Endothelial cell of umbilical vein (primary cell): ENCODE results near the gene ITPKC. TPM values are rescaled to one million over a fixed set of nuclear protein-coding genes. Genes with fewer than 3 reads are reported as not detected.

Experiments used
- BruUV-seq: library from RNA; stranded (reverse); fragments of 400-500 nt; replicated peaks from 2 replicates; lab custom pipeline; 2021; lab: Mats Ljungman, UMichigan
- CTCF ChIA-PET: fragments of 300-600, 350-600 bp; sonication (Branson Sonifier 250); formaldehyde crosslinking; loops from one replicate; lab custom pipeline; 2021; ENCODE audit warnings: antibody characterized with exemption, inconsistent platforms; lab: Charles Lee
- POLR2A ChIA-PET: fragments of 300-600, 350-600 bp; sonication (Branson Sonifier 250); formaldehyde crosslinking; loops from one replicate; lab custom pipeline; 2021; ENCODE audit warnings: antibody characterized with exemption, inconsistent platforms; lab: Charles Lee
- DNase-seq: peaks from one replicate; pipeline ENCODE4 v3.0.0-alpha.2; 2011; ENCODE audit warnings: low read depth, low spot score
- FAIRE-seq: peaks from 2 replicates; lab custom pipeline; 2011; peaks lifted over from hg19 to GRCh38; lab: Jason Lieb, UNC
- H2AFZ ChIP-seq: 2 replicates; pipeline ENCODE4 v1.6.0; 2012; ENCODE audit warnings: low read depth, low read length, control low read depth, inconsistent platforms
- H3K27ac ChIP-seq: 2 replicates; pipeline ENCODE4 v1.5.1; 2011; ENCODE audit warnings: low read depth, mild to moderate bottlenecking, control low read depth, low read length, moderate library complexity; ENCODE audit not compliant: insufficient read depth
- H3K27me3 ChIP-seq, 2 experiments: 2 replicates each; pipeline versions ENCODE4 v1.6.0 to v1.6.1; 2011; ENCODE audit warnings: low read length in 2 of 2, mixed read lengths in 1 of 2; ENCODE audit not compliant: control insufficient read depth in 2 of 2, insufficient read depth in 2 of 2
- H3K36me3 ChIP-seq, 2 experiments: 2 replicates in 1 of 2; 3 replicates in 1 of 2; pipeline ENCODE4 v1.5.1; 2011; ENCODE audit warnings: low read length in 2 of 2, mild to moderate bottlenecking in 1 of 2, moderate library complexity in 1 of 2; ENCODE audit not compliant: control insufficient read depth in 2 of 2, insufficient read depth in 2 of 2; ENCODE audit errors: extremely low read depth in 1 of 2
- H3K4me1 ChIP-seq: 3 replicates; pipeline ENCODE4 v1.5.1; 2011; ENCODE audit warnings: mild to moderate bottlenecking, low read length; ENCODE audit not compliant: control insufficient read depth, insufficient read depth; ENCODE audit errors: extremely low read depth
- H3K4me2 ChIP-seq: 2 replicates; pipeline ENCODE4 v1.6.1; 2011; ENCODE audit warnings: low read length, control low read depth, mixed read lengths; ENCODE audit not compliant: insufficient read depth
- H3K4me3 ChIP-seq, 3 experiments: fragments of 200-600 bp in 1 of 3; sonication (generic), shearing (Covaris generic) in 1 of 3; replicated peaks in 1 of 3; 2 replicates each; pipeline ENCODE4 v1.5.1; 2011 to 2016; ENCODE audit warnings: control low read depth in 3 of 3, low read length in 3 of 3, mild to moderate bottlenecking in 2 of 3, inconsistent platforms in 1 of 3, low read depth in 1 of 3, moderate library complexity in 1 of 3; ENCODE audit not compliant: insufficient read depth in 1 of 3
- H3K79me2 ChIP-seq: 2 replicates; pipeline ENCODE4 v1.6.0; 2012; ENCODE audit warnings: low read length, inconsistent platforms; ENCODE audit not compliant: control insufficient read depth, insufficient read depth
- H3K9ac ChIP-seq: replicated peaks from 2 replicates; pipeline ENCODE3; 2011; ENCODE audit warnings: low read length, control low read depth; ENCODE audit not compliant: insufficient read depth; ENCODE audit errors: extremely low read depth
- H3K9me1 ChIP-seq: replicated peaks from 3 replicates; pipeline ENCODE4 v1.6.0; 2011; ENCODE audit warnings: mild to moderate bottlenecking, low read length; ENCODE audit not compliant: control insufficient read depth, insufficient read depth; ENCODE audit errors: extremely low read depth
- H3K9me3 ChIP-seq: replicated peaks from 2 replicates; pipeline ENCODE4 v1.5.1; 2012; ENCODE audit warnings: low read length, inconsistent platforms; ENCODE audit not compliant: control insufficient read depth, insufficient read depth
- H4K20me1 ChIP-seq: replicated peaks from 2 replicates; pipeline ENCODE3; 2011; ENCODE audit warnings: mild to moderate bottlenecking, low read length; ENCODE audit not compliant: control insufficient read depth, insufficient read depth; ENCODE audit errors: extremely low read depth
- CTCF ChIP-seq, 2 donors: IDR thresholded peaks; 1 replicate in 1 of 2; 2 replicates in 1 of 2; pipeline ENCODE4 v1.5.1; 2011; ENCODE audit warnings: low read length in 2 of 2, mild to moderate bottlenecking in 2 of 2, moderate library complexity in 2 of 2, control low read depth in 1 of 2, inconsistent platforms in 1 of 2, low read depth in 1 of 2; ENCODE audit not compliant: insufficient read depth in 1 of 2; ENCODE audit errors: extremely low read depth in 1 of 2
- EZH2 ChIP-seq: IDR thresholded peaks from 2 replicates; pipeline ENCODE4 v1.6.1; 2012; ENCODE audit warnings: borderline replicate concordance, low read depth, mild to moderate bottlenecking, moderate library complexity, low read length, inconsistent platforms; ENCODE audit not compliant: severe bottlenecking
- FOS ChIP-seq: IDR thresholded peaks from 2 replicates; pipeline ENCODE4 v1.6.1; 2011; ENCODE audit warnings: mild to moderate bottlenecking, low read length, moderate library complexity, borderline replicate concordance; ENCODE audit not compliant: insufficient read depth
- GATA2 ChIP-seq: IDR thresholded peaks from 2 replicates; pipeline ENCODE4 v1.7.0; 2011; ENCODE audit warnings: low read depth, mild to moderate bottlenecking, moderate library complexity, mixed read lengths, low read length; ENCODE audit not compliant: insufficient read length, insufficient read depth
- JUN ChIP-seq: IDR thresholded peaks from 2 replicates; pipeline ENCODE4 v1.6.1; 2011; ENCODE audit warnings: borderline replicate concordance, low read depth; ENCODE audit not compliant: insufficient read length, insufficient read depth
- MAX ChIP-seq: IDR thresholded peaks from 2 replicates; pipeline ENCODE4 v1.6.1; 2011; ENCODE audit not compliant: insufficient read depth, insufficient read length
- MYC ChIP-seq: IDR thresholded peaks from one replicate; pipeline ENCODE4 v1.6.1; 2011; ENCODE audit warnings: mild to moderate bottlenecking, low read depth, low read length
- POLR2A ChIP-seq: IDR thresholded peaks from 2 replicates; pipeline ENCODE4 v1.6.1; 2012; ENCODE audit warnings: low read depth, mild to moderate bottlenecking, control low read depth, low read length
- POLR2AphosphoS5 ChIP-seq: IDR thresholded peaks from 2 replicates; pipeline ENCODE4 v1.6.1; 2012; ENCODE audit warnings: low read depth, mild to moderate bottlenecking, control low read depth, low read length, moderate library complexity; ENCODE audit not compliant: insufficient read depth
- dilution Hi-C: fragments of 300-500 bp; cut with MboI; formaldehyde crosslinking; loops from one replicate; pipeline ENCODE4 v1.15.0; 2019; ENCODE audit warnings: low sequenced_read_pairs; ENCODE audit not compliant: extremely low pct_ligation_motif_present
- intact Hi-C: fragments of 100-400 bp; cut with micrococcal nuclease; formaldehyde crosslinking; loops from one replicate; pipeline ENCODE4 v1.10.0; 2022
- polyA plus RNA-seq, 4 experiments: library from polyadenylated mRNA; depleted of rRNA in 3 of 4; stranded (reverse) in 3 of 4; unstranded in 1 of 4; fragments of >200 nt; gene quantifications; 2 replicates each; pipeline versions ENCODE4 v1.2.1 to v1.2.3, GENCODE V29; 2011 to 2012; ENCODE audit warnings: missing spikeins in 1 of 4
- total RNA-seq: library from RNA; stranded (reverse); gene quantifications from 2 replicates; pipeline ENCODE4 v1.2.3, GENCODE V29; 2021

Gene ITPKC
- total and polyA plus RNA-seq, 2 donors (not counting 3 experiments of a cell fraction or from before 2014, with no cell fraction given) = 7.3 to 16.1 TPM

GRCh38 chr19:40667602-40668001 lies 49.3 kb upstream of the ITPKC start:
- peaks cover 15 to 34% of the 10 kb centered on the region in 2 experiments for H3K36me3 ChIP-seq
- no peaks in the 10 kb centered on the region for H3K27me3 ChIP-seq
- H3K4me1 ChIP-seq = peaks cover 13% of the 10 kb centered on the region
- no peaks in the 10 kb centered on the region for H3K9me1 ChIP-seq
- dilution Hi-C loops (no loop called here), intact Hi-C loops (no loop called here)
- BruUV-seq = no TSS peak
- no peak overlapping the region for H3K4me3 ChIP-seq
- H3K79me2 ChIP-seq = no peaks in the 10 kb centered on the region
- ChIA-PET CTCF (interaction anchor here (1.1 kb wide), 1 partner anchor 35 kb away, joined by 3 read pairs; no protein-coding TSS in a partner anchor), POLR2A (no interaction called here)
- H2AFZ ChIP-seq = no peak overlapping the region
- no peak for TF ChIP-seq CTCF (IDR thresholded peaks at IDR 0.05; ENCODE audit: extremely low read depth in 1 of 2, insufficient read depth in 1 of 2, low read depth in 1 of 2, low read length in 2 of 2)
- TF ChIP-seq JUN = no peak
- no peak for TF ChIP-seq GATA2
- no peak for TF ChIP-seq MYC
- no peak overlapping the region for H3K9ac ChIP-seq
- no peak overlapping the region for H3K27ac ChIP-seq
- no peak overlapping the region for H3K4me2 ChIP-seq
- no peak for FAIRE-seq
- DNase-seq = no peak
- H4K20me1 ChIP-seq = no peaks in the 10 kb centered on the region
- H3K9me3 ChIP-seq = no peaks in the 10 kb centered on the region

GRCh38 chr19:40668991-40669614 lies 47.8 kb upstream of the ITPKC start:
- H3K9ac ChIP-seq = no peak overlapping the region
- intact Hi-C loops (no loop called here), dilution Hi-C loops (no loop called here)
- DNase-seq (no peak), FAIRE-seq (no peak)
- H3K4me2 ChIP-seq = no peak overlapping the region
- H3K27ac ChIP-seq = no peak overlapping the region
- H3K4me3 ChIP-seq = no peak overlapping the region
- H4K20me1 ChIP-seq = no peaks in the 10 kb centered on the region
- POLR2A ChIA-PET = no interaction called here
- peaks cover 10% of the 10 kb centered on the region for H3K4me1 ChIP-seq
- no peaks in the 10 kb centered on the region for H3K9me3 ChIP-seq
- no TSS peak for BruUV-seq
- H2AFZ ChIP-seq = no peak overlapping the region
- TF ChIP-seq FOS (no peak), JUN (no peak), POLR2AphosphoS5 (no peak), POLR2A (no peak), GATA2 (no peak), MAX (no peak), EZH2 (no peak), MYC (no peak), CTCF (IDR thresholded peaks at IDR 0.05; ENCODE audit: extremely low read depth in 1 of 2, insufficient read depth in 1 of 2, low read depth in 1 of 2, low read length in 2 of 2) (no peak)
- no peaks in the 10 kb centered on the region for H3K79me2 ChIP-seq
- CTCF ChIA-PET = no interaction called here
- no peaks in the 10 kb centered on the region for H3K9me1 ChIP-seq
- no peaks in the 10 kb centered on the region for H3K27me3 ChIP-seq
- H3K36me3 ChIP-seq = peaks cover 23 to 48% of the 10 kb centered on the region in 2 experiments
